ENCODE data around the gene SLC38A2.

DNA sequence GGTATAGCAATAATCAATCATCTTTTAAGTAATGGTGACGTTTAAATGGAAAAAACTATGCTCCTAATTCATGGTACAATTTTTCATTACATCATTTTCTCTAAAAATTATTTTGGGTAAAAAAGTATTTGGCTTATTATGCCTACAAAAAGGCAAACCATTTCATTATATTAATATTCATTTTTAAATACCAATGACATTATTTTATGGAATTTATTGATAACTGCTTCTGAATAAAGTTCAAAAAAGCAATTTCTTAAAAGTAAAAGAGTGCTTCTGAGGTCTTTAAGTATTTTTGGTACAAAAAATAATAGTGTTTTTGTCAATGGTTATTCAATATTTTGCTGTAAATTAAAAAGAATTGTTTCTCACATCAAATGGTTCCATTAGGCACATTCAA is 12.2 kb downstream of the SLC38A2 start:
- no peak for TF ChIP-seq CTCF (IDR thresholded peaks at IDR 0.05; ENCODE audit: low read depth, low read length, poor library complexity, severe bottlenecking)
- TF ChIP-seq EZH2phosphoT487 (IDR thresholded peaks at IDR 0.05; ENCODE audit: borderline replicate concordance, low read length): no peak

Data from DOHH2 (cell line).